Sigmoid colon (tissue), 7 donors: Measurements from ENCODE around the gene SPDYE2. TPM values are rescaled to one million over a fixed set of nuclear protein-coding genes. Genes with fewer than 3 reads are reported as not detected.
"Not testable (repeated sequence)": the region's sequence is repeated elsewhere in the genome, so short reads cannot be mapped to it uniquely, and the experiment has no call there.

ENCODE experiments used
- DNase-seq: peaks from one replicate; pipeline ENCODE4 v3.0.0-alpha.2; 2019
- H3K27ac ChIP-seq, 4 donors: fragments of 200-600 bp; sonication (generic); one replicate each; pipeline ENCODE4 v1.5.1; 2016 to 2019; ENCODE audit warnings: mild to moderate bottlenecking in 1 of 4
- H3K27me3 ChIP-seq, 3 donors: fragments of 200-600 bp; sonication (generic); one replicate each; pipeline ENCODE4 v1.5.1; 2019; ENCODE audit warnings: mild to moderate bottlenecking in 1 of 3
- H3K36me3 ChIP-seq, 4 donors: fragments of 200-600 bp; sonication (generic); one replicate each; pipeline ENCODE4 v1.5.1; 2016 to 2019
- H3K4me1 ChIP-seq, 4 donors: fragments of 200-600 bp; sonication (generic); one replicate each; pipeline ENCODE4 v1.5.1; 2017 to 2019
- H3K4me3 ChIP-seq, 4 donors: fragments of 200-600 bp; sonication (generic); one replicate each; pipeline ENCODE4 v1.5.1; 2017 to 2019; ENCODE audit warnings: mild to moderate bottlenecking in 2 of 4, moderate library complexity in 1 of 4
- H3K9me3 ChIP-seq, 4 donors: fragments of 200-600 bp in 3 of 4; sonication (generic) in 3 of 4; one replicate each; pipeline versions ENCODE4 v1.5.1 to v1.6.1; 2013 to 2019
- WGBS, 2 donors: extraction: QIAGEN DNeasy Blood & Tissue Kit; methylation state at CpG; one replicate each; pipeline ENCODE4 v1.1.7; 2013; 5-methylcytosine and 5-hydroxymethylcytosine counted together
- intact Hi-C: fragments of 100-400 bp; cut with DNase I; formaldehyde crosslinking; loops from one replicate; pipeline ENCODE4 v1.15.1; 2023
- polyA plus RNA-seq, 3 donors: library from polyadenylated mRNA; stranded (reverse); fragments of 200-250 nt; gene quantifications; one replicate each; pipeline ENCODE4 v1.2.3, GENCODE V29; 2013
- total RNA-seq, 4 donors: library from RNA; depleted of rRNA; stranded (reverse); fragments of >200 nt; gene quantifications; one replicate each; pipeline ENCODE4 v1.1.0, GENCODE V29; 2016
- donor health status: healthy with polysubstance abuse.
- donor health status: Bipolar disorder and iron deficiency.
- donor health status: healthy.

The SPDYE2 gene
- total RNA-seq (not detected), polyA plus RNA-seq (under 1 TPM in 1 of 3 donors, not detected in 2; 0.12 TPM)

GRCh38 chr7:102550808-102551422, at the start of gene SPDYE2:
SPDYE2 (plus strand) TSS chr7:102551226; CDS start chr7:102553256, 2,030 bp downstream.
- H3K9me3 ChIP-seq, H3K4me3 ChIP-seq, DNase-seq, H3K4me1 ChIP-seq, H3K36me3 ChIP-seq, H3K27me3 ChIP-seq, intact Hi-C loops, H3K27ac ChIP-seq: not testable (repeated sequence)
- WGBS, 2 donors = no CpG with 5 or more reads among the region's 6 CpGs

GRCh38 chr7:102503141-102503540, 47.9 kb upstream of the SPDYE2 start:
- H3K27me3 ChIP-seq, H3K9me3 ChIP-seq, intact Hi-C loops, H3K4me3 ChIP-seq, H3K27ac ChIP-seq, H3K36me3 ChIP-seq, H3K4me1 ChIP-seq, DNase-seq: not testable (repeated sequence)
- no CpG with 5 or more reads among the region's 12 CpGs for WGBS, 2 donors

- H3K36me3 ChIP-seq, intact Hi-C loops, H3K4me3 ChIP-seq, H3K27me3 ChIP-seq, H3K4me1 ChIP-seq, H3K9me3 ChIP-seq: not testable (repeated sequence)
- DNase-seq = peak; percentile 42
- peak overlapping the region in 2 of 4 donors; percentile 57 to 65 for H3K27ac ChIP-seq
- WGBS, 2 donors = 89 to 90% methylated on average over 5 of the region's 24 CpGs
Observed at GRCh38 chr7:102505298-102506185, 45.5 kb upstream of the SPDYE2 start.

GRCh38 chr7:102507410-102508088, 43.5 kb upstream of the SPDYE2 start:
- H3K9me3 ChIP-seq, H3K27me3 ChIP-seq, H3K27ac ChIP-seq, H3K4me3 ChIP-seq, intact Hi-C loops, H3K4me1 ChIP-seq, H3K36me3 ChIP-seq: not testable (repeated sequence)
- 82 to 90% methylated on average over 2 of the region's 8 CpGs for WGBS, 2 donors
- DNase-seq = peak; percentile 53

GRCh38 chr7:102510575-102510974, 40.5 kb upstream of the SPDYE2 start:
- H3K4me3 ChIP-seq, H3K9me3 ChIP-seq, H3K27ac ChIP-seq, H3K4me1 ChIP-seq, H3K36me3 ChIP-seq, H3K27me3 ChIP-seq, intact Hi-C loops: not testable (repeated sequence)
- WGBS, 2 donors = 53 to 77% methylated on average over 5 of the region's 8 CpGs
- DNase-seq = peak; percentile 50

- DNase-seq, H3K27me3 ChIP-seq, intact Hi-C loops, H3K9me3 ChIP-seq, H3K27ac ChIP-seq, H3K36me3 ChIP-seq, H3K4me3 ChIP-seq, H3K4me1 ChIP-seq: not testable (repeated sequence)
- no CpG with 5 or more reads among the region's 30 CpGs for WGBS, 2 donors
Observed at GRCh38 chr7:102511860-102512522, 39.0 kb upstream of the SPDYE2 start.

GRCh38 chr7:102512642-102513221, 38.3 kb upstream of the SPDYE2 start:
- H3K27me3 ChIP-seq, H3K4me1 ChIP-seq, intact Hi-C loops, H3K36me3 ChIP-seq, H3K9me3 ChIP-seq: not testable (repeated sequence)
- WGBS, 2 donors = 38 to 41% methylated on average over 5 of the region's 5 CpGs
- peak overlapping the region in 3 of 4 donors; percentile 18 to 36 (median 32) for H3K4me3 ChIP-seq
- H3K27ac ChIP-seq = peak overlapping the region; percentile 66 to 85 (median 76)
- peak; percentile 70 for DNase-seq

GRCh38 chr7:102514881-102515721, 35.9 kb upstream of the SPDYE2 start:
- H3K36me3 ChIP-seq, H3K27me3 ChIP-seq, intact Hi-C loops, H3K9me3 ChIP-seq, H3K4me1 ChIP-seq, DNase-seq, H3K4me3 ChIP-seq: not testable (repeated sequence)
- H3K27ac ChIP-seq = peak overlapping the region in 2 of 4 donors; percentile 68 to 74
- WGBS, 2 donors = 53 to 78% methylated on average over 2 of the region's 15 CpGs

- H3K4me1 ChIP-seq, DNase-seq, H3K9me3 ChIP-seq, H3K27me3 ChIP-seq, H3K4me3 ChIP-seq, H3K27ac ChIP-seq, intact Hi-C loops, H3K36me3 ChIP-seq: not testable (repeated sequence)
- WGBS, 2 donors = no CpG with 5 or more reads among the region's 3 CpGs
Observed at GRCh38 chr7:102515889-102516288, 35.1 kb upstream of the SPDYE2 start.

- H3K4me3 ChIP-seq, H3K4me1 ChIP-seq, H3K27ac ChIP-seq, DNase-seq, H3K9me3 ChIP-seq, intact Hi-C loops, H3K27me3 ChIP-seq, H3K36me3 ChIP-seq: not testable (repeated sequence)
- no CpG with 5 or more reads among the region's 10 CpGs for WGBS, 2 donors
Observed at GRCh38 chr7:102516951-102517350, 34.1 kb upstream of the SPDYE2 start.

- DNase-seq = peak; percentile 40
- intact Hi-C loops = not testable (repeated sequence)
- peak within 1 kb of the TSS; percentile 16 to 39 (median 23) for H3K4me3 ChIP-seq
Observed at GRCh38 chr7:102517550-102518147, 33.4 kb upstream of the SPDYE2 start, which contains the start of gene RASA4B. RASA4B (minus strand) TSS chr7:102517777; CDS start chr7:102517710, 67 bp downstream.

More at GRCh38 chr7:102517550-102518147, 33.4 kb upstream of the SPDYE2 start, which contains the start of gene RASA4B:
- 1 to 2% methylated on average over 19 to 28 of the region's 61 CpGs for WGBS, 2 donors
- H3K27me3 ChIP-seq, H3K4me1 ChIP-seq, H3K9me3 ChIP-seq, H3K27ac ChIP-seq, H3K36me3 ChIP-seq: not testable (repeated sequence)
